Vagina (tissue), 2 donors: ENCODE data around the gene NLRC4. TPM values are rescaled to one million over a fixed set of nuclear protein-coding genes. Genes with fewer than 3 reads are reported as not detected.
"Not testable (repeated sequence)": the region's sequence is repeated elsewhere in the genome, so short reads cannot be mapped to it uniquely, and the experiment has no call there.

Experiments
- DNase-seq, 2 donors: peaks; one replicate each; pipeline ENCODE4 v3.0.0-alpha.2; 2017; ENCODE audit errors: extremely low spot score in 2 of 2
- H3K27ac ChIP-seq: fragments of 200-600 bp; sonication (generic); one replicate; pipeline ENCODE4 v1.5.1; 2019
- H3K27me3 ChIP-seq: fragments of 200-600 bp; sonication (generic); one replicate; pipeline ENCODE4 v1.5.1; 2019
- H3K36me3 ChIP-seq, 2 donors: fragments of 200-600 bp; sonication (generic); one replicate each; pipeline ENCODE4 v1.5.1; 2017 to 2019
- H3K4me1 ChIP-seq: fragments of 200-600 bp; sonication (generic); one replicate; pipeline ENCODE4 v1.5.1; 2019
- H3K4me3 ChIP-seq, 2 donors: fragments of 200-600 bp; sonication (generic); 1 replicate in 1 of 2; 2 replicates in 1 of 2; pipeline ENCODE4 v1.5.1; 2016 to 2019
- H3K9me3 ChIP-seq: fragments of 200-600 bp; sonication (generic); one replicate; pipeline ENCODE4 v1.5.1; 2019
- POLR2A ChIP-seq, 2 donors: fragments of 450-650 bp; IDR thresholded peaks; one replicate each; pipeline ENCODE4 v1.6.1; 2017; ENCODE audit warnings: antibody characterized with exemption in 2 of 2, mild to moderate bottlenecking in 2 of 2, moderate library complexity in 2 of 2
- POLR2AphosphoS5 ChIP-seq, 2 donors: sonication (generic); formaldehyde crosslinking; IDR thresholded peaks; one replicate each; pipeline ENCODE4 v1.9.0; 2017; ENCODE audit warnings: antibody characterized with exemption in 2 of 2, mild to moderate bottlenecking in 2 of 2, low read depth in 1 of 2; ENCODE audit not compliant: insufficient read depth in 1 of 2
- intact Hi-C: fragments of 100-400 bp; cut with DNase I; formaldehyde crosslinking; loops from one replicate; pipeline ENCODE4 v1.15.1; 2023
- total RNA-seq: library from RNA; depleted of rRNA; stranded (reverse); fragments of >200 nt; gene quantifications from one replicate; pipeline ENCODE4 v1.2.3, GENCODE V29; 2016
- TF ChIP-seq, protein P1 (sequence below), 3 experiments: fragments of 450-650 bp in 2 of 3; fragments of 200-600 bp in 1 of 3; sonication (generic) in 1 of 3; IDR thresholded peaks; one replicate each; pipeline ENCODE4 v1.5.1; 2017 to 2019; ENCODE audit warnings: antibody characterized with exemption in 3 of 3, mild to moderate bottlenecking in 2 of 3, moderate library complexity in 2 of 3

NLRC4 gene
- total RNA-seq, 1 donor from 2014 or later: 0.74 TPM

DNA sequence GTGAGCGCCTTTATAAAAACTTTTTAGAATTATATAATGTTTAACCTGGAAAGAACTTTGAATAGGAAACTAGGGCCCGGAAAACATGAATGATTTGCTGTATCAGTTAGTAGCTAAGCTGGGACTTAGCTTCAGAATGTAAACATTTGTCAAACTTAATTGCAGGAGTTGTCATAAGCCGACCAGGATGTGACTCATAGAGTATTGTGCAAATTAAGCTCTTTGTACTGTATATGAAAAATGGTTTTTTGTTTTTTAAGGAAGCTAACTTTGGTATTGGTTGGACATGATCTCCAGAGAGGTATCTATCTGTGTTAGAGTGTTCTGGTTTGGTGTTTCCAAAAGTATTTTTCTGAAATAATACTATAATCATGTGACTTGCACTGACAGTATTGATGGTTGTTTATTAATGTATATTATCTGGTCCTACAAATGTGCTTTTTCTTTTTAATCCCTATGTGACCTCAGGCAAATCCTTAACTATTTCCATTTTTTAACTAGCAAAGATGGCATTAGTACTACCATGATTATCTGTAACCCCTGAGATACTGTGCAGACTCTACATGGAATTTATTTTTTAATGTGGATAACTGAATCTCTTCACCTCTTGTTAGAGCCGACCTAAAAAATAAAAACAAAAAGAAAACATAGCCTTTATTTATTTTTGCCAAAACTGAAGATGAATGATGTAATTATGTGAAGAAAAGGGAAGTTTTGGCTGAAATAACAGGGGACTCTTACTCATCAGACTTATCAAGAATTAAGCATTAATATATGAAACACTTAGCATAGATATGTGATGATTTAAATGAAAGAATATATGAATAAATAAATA lies 24.7 kb upstream of the NLRC4 start:
- Histone ChIP-seq H3K36me3 (peaks cover 0 to 4% of the 10 kb centered on the region in 2 donors), H3K9me3 (no peaks in the 10 kb centered on the region), H3K4me1 (peaks cover 40% of the 10 kb centered on the region), H3K4me3 (no peak overlapping the region), H3K27me3 (no peaks in the 10 kb centered on the region), H3K27ac (no peak overlapping the region)
- DNase-seq: no peak
- TF ChIP-seq POLR2A (IDR thresholded peaks at IDR 0.05): no peak
- TF ChIP-seq POLR2AphosphoS5 (IDR thresholded peaks at IDR 0.05; ENCODE audit: insufficient read depth in 1 of 2, low read depth in 1 of 2): peak in 1 of 2 donors; percentile 57
- intact Hi-C loops: no loop called here

DNA sequence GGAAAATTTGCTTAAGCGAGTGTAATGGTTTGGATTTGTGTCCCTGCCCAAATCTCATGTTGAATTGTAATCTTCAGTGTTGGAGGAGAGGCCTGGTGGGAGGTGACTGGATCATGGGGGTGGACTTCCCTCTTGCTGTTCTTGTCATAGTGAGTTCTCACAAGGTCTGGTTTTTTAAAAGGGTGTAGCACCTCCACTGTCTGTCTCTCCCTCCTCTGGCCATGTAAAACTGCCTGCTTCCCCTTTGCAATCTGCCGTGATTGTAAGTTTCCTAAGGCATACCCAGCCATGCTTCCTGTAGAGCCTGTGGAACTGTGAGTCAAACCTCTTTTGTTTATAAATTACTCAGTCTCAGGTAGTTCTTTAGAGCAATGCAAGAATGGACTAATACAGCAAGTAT lies 19.6 kb upstream of the NLRC4 start:
- Histone ChIP-seq H3K36me3 (peaks cover 0 to 10% of the 10 kb centered on the region in 2 donors), H3K27ac (no peak overlapping the region), H3K4me1 (peaks cover 76% of the 10 kb centered on the region), H3K9me3 (no peaks in the 10 kb centered on the region), H3K27me3 (no peaks in the 10 kb centered on the region), H3K4me3 (no peak overlapping the region)
- intact Hi-C loops: no loop called here
- TF ChIP-seq, protein P1, sequence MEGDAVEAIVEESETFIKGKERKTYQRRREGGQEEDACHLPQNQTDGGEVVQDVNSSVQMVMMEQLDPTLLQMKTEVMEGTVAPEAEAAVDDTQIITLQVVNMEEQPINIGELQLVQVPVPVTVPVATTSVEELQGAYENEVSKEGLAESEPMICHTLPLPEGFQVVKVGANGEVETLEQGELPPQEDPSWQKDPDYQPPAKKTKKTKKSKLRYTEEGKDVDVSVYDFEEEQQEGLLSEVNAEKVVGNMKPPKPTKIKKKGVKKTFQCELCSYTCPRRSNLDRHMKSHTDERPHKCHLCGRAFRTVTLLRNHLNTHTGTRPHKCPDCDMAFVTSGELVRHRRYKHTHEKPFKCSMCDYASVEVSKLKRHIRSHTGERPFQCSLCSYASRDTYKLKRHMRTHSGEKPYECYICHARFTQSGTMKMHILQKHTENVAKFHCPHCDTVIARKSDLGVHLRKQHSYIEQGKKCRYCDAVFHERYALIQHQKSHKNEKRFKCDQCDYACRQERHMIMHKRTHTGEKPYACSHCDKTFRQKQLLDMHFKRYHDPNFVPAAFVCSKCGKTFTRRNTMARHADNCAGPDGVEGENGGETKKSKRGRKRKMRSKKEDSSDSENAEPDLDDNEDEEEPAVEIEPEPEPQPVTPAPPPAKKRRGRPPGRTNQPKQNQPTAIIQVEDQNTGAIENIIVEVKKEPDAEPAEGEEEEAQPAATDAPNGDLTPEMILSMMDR (IDR thresholded peaks at IDR 0.05): no peak
- TF ChIP-seq POLR2A (IDR thresholded peaks at IDR 0.05) (no peak), POLR2AphosphoS5 (IDR thresholded peaks at IDR 0.05; ENCODE audit: insufficient read depth in 1 of 2, low read depth in 1 of 2) (no peak)
- no peak for DNase-seq

DNA sequence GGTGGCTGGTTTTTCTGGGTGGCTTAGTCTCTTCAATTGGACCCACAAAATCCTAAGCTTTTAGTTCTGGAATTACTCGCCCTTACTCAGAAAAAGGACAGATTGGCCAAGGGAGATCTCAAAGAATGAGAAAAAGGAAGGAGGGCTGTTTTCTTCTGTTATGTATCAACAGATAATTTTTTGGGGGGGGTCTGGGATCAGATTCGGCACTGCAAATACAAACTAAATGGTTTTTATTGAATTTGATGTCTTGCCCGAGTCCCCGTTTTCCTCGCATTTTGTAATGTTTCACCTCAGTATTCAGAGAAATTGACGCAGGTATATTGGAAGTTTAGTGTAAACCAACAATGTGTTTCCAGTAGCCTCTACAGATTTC lies 13.8 kb upstream of the NLRC4 start:
- Histone ChIP-seq H3K27ac (peak overlapping the region; percentile 83), H3K9me3 (no peaks in the 10 kb centered on the region), H3K27me3 (no peaks in the 10 kb centered on the region), H3K4me1 (peaks cover 54% of the 10 kb centered on the region), H3K36me3 (peaks cover 0 to 10% of the 10 kb centered on the region in 2 donors), H3K4me3 (peak overlapping the region; percentile 96 to 99)
- intact Hi-C loops: no loop called here
- TF ChIP-seq POLR2A (IDR thresholded peaks at IDR 0.05) (no peak), POLR2AphosphoS5 (IDR thresholded peaks at IDR 0.05; ENCODE audit: insufficient read depth in 1 of 2, low read depth in 1 of 2) (no peak)
- TF ChIP-seq, protein P1 (IDR thresholded peaks at IDR 0.05): no peak
- DNase-seq: no peak

DNA sequence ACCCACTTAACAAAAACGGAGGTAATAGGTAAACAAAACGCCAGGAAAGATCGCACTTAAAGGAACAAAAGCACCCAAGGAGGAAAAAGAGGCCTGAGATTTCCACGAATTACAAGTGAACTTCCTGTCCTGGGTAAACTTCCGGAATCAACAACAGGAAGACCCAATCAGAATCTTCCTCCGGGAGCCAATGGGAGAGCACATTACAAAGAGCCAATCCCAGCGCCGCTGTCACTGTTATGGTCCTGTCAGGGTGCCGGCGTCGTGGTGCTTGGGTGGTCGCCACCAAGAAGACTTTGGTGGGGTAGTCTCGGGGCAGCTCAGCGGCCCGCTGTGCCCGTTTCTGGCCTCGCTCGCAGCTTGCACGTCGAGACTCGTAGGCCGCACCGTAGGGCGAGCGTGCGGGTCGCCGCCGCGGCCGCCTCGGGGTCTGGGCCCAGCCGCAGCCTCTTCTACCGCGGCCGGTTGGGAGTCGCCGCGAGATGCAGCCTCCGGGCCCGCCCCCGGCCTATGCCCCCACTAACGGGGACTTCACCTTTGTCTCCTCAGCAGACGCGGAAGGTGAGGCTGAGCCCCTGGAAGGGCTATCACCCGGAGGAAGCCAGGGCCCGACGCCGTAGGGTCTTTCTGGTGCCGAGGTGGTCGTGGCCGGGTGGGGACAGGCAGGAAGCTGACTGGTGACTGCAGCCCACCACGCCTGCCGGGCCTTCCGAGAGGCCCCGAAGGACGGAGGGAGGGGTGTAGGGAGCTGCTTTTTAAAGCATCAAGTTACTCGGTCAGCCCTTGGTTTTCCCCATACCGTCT lies 13.2 kb upstream of the NLRC4 start, which contains the start of gene YIPF4:
YIPF4 (plus strand) TSS at position 231 of the 804 bp plus-strand sequence; CDS start at position 483, 252 bp downstream.
- peak within 1 kb of the TSS; percentile 83 for H3K27ac ChIP-seq
- no peaks in the 10 kb centered on the region for H3K9me3 ChIP-seq
- intact Hi-C loops: no loop called here
- DNase-seq: peak in 1 of 2 donors; percentile 93
- peak; percentile 78 to 87 for TF ChIP-seq POLR2AphosphoS5 (IDR thresholded peaks at IDR 0.05; ENCODE audit: insufficient read depth in 1 of 2, low read depth in 1 of 2)
- TF ChIP-seq, protein P1 (IDR thresholded peaks at IDR 0.05): no peak
- no peaks in the 10 kb centered on the region for H3K27me3 ChIP-seq
- H3K4me1 ChIP-seq: peaks cover 50% of the 10 kb centered on the region
- peaks cover 0 to 7% of the 10 kb centered on the region in 2 donors for H3K36me3 ChIP-seq
- peak within 1 kb of the TSS; percentile 96 to 99 for H3K4me3 ChIP-seq

DNA sequence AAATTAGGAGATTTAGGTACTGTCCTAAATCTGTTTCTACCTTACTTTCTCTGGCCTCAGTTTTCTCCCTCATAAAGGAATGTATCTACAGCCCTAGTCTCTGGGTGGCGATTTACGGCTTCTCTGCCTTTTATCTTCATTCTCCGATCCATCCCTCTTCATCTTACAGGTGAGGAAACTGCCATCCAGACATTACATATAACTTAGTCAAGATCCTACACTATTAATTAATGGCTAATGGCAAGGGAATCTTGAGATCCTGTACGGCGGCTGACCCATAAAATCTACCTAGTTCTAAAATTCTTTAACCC lies 12.6 kb upstream of the NLRC4 start:
- H3K4me1 ChIP-seq: peaks cover 44% of the 10 kb centered on the region
- H3K27me3 ChIP-seq: no peaks in the 10 kb centered on the region
- TF ChIP-seq, protein P1 (IDR thresholded peaks at IDR 0.05): no peak
- TF ChIP-seq POLR2A (IDR thresholded peaks at IDR 0.05) (no peak), POLR2AphosphoS5 (IDR thresholded peaks at IDR 0.05; ENCODE audit: insufficient read depth in 1 of 2, low read depth in 1 of 2) (no peak)
- no peaks in the 10 kb centered on the region for H3K9me3 ChIP-seq
- H3K4me3 ChIP-seq: peak overlapping the region; percentile 96 to 99
- no peak for DNase-seq
- peaks cover 0 to 1% of the 10 kb centered on the region in 2 donors for H3K36me3 ChIP-seq
- H3K27ac ChIP-seq: peak overlapping the region; percentile 83
- intact Hi-C loops: no loop called here

DNA sequence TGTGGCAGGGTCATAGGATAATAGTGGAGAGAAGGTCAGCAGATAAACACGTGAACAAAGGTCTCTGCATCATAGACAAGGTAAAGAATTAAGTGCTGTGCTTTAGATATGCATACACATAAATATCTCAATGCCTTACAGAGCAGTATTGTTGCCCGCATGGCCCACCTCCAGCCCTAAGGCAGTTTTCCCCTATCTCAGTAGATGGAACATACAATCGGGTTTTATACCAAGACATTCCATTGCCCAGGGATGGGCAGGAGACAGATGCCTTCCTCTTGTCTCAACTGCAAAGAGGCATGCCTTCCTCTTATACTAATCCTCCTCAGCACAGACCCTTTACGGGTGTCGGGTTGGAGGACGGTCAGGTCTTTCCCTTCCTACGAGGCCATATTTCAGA lies 11.1 kb upstream of the NLRC4 start:
- intact Hi-C loops, H3K27ac ChIP-seq, H3K27me3 ChIP-seq, H3K36me3 ChIP-seq, DNase-seq, H3K9me3 ChIP-seq, H3K4me3 ChIP-seq: not testable (repeated sequence)
- peaks cover 30% of the 10 kb centered on the region for H3K4me1 ChIP-seq
